Neuronal stem cell (in vitro differentiated cells): ENCODE data around the gene LCLAT1.

Experiments
- DNase-seq: peaks from one replicate; pipeline ENCODE4 v3.0.0-alpha.2; 2013; ENCODE audit warnings: low spot score
- H2AFZ ChIP-seq: one replicate; pipeline ENCODE4 v1.6.1; 2013; ENCODE audit warnings: mild to moderate bottlenecking, low read length, inconsistent platforms
- H2AK5ac ChIP-seq: 2 replicates; pipeline ENCODE4 v1.6.1; 2013; ENCODE audit warnings: low read depth, mild to moderate bottlenecking, inconsistent platforms, low read length, moderate library complexity, mixed read lengths
- H2BK120ac ChIP-seq: 2 replicates; pipeline ENCODE4 v1.6.1; 2013; ENCODE audit warnings: low read depth, mild to moderate bottlenecking, inconsistent platforms, low read length, moderate library complexity, mixed read lengths
- H2BK12ac ChIP-seq: one replicate; pipeline ENCODE4 v1.6.1; 2013; ENCODE audit warnings: low read length, inconsistent platforms
- H2BK15ac ChIP-seq: 2 replicates; pipeline ENCODE4 v1.6.1; 2013; ENCODE audit warnings: mild to moderate bottlenecking, low read length, inconsistent platforms, mixed read lengths
- H2BK5ac ChIP-seq: one replicate; pipeline ENCODE4 v1.6.1; 2013; ENCODE audit warnings: inconsistent platforms, mild to moderate bottlenecking, low read length, moderate library complexity
- H3K14ac ChIP-seq: one replicate; pipeline ENCODE4 v1.6.1; 2013; ENCODE audit warnings: low read length, inconsistent platforms
- H3K18ac ChIP-seq: 2 replicates; pipeline ENCODE4 v1.6.1; 2013; ENCODE audit warnings: low read length, inconsistent platforms
- H3K23ac ChIP-seq: 2 replicates; pipeline ENCODE4 v1.6.1; 2013; ENCODE audit warnings: low read depth, mild to moderate bottlenecking, mixed read lengths, low read length, inconsistent platforms; ENCODE audit not compliant: poor library complexity
- H3K27ac ChIP-seq: replicated peaks from 3 replicates; pipeline ENCODE4 v1.5.1; 2013; ENCODE audit warnings: low read length, inconsistent platforms
- H3K27me3 ChIP-seq, 3 experiments: 2 replicates each; pipeline ENCODE4 v1.6.1; 2013; ENCODE audit warnings: low read length in 3 of 3, mild to moderate bottlenecking in 2 of 3, inconsistent platforms in 1 of 3, low read depth in 1 of 3, mixed read lengths in 1 of 3, moderate library complexity in 1 of 3; ENCODE audit not compliant: control insufficient read depth in 3 of 3, insufficient read depth in 3 of 3
- H3K36me3 ChIP-seq, 2 donors: replicated peaks in 1 of 2; 2 replicates each; pipeline ENCODE4 v1.6.1; 2013; ENCODE audit warnings: low read length in 2 of 2; ENCODE audit not compliant: control insufficient read depth in 2 of 2, insufficient read depth in 2 of 2
- H3K4ac ChIP-seq: 2 replicates; pipeline ENCODE4 v1.6.1; 2013; ENCODE audit warnings: inconsistent platforms, mild to moderate bottlenecking, low read length, moderate library complexity
- H3K4me1 ChIP-seq, 2 donors: 1 replicate in 1 of 2; 2 replicates in 1 of 2; pipeline ENCODE4 v1.6.1; 2013; ENCODE audit warnings: low read length in 2 of 2, low read depth in 1 of 2; ENCODE audit not compliant: control insufficient read depth in 2 of 2, insufficient read depth in 1 of 2
- H3K4me2 ChIP-seq: one replicate; pipeline ENCODE4 v1.6.1; 2013; ENCODE audit warnings: mild to moderate bottlenecking, low read length, inconsistent platforms; ENCODE audit not compliant: insufficient read depth, poor library complexity, severe bottlenecking
- H3K4me3 ChIP-seq, 2 donors: 2 replicates each; pipeline ENCODE4 v1.5.1; 2013; ENCODE audit warnings: low read length in 2 of 2, mild to moderate bottlenecking in 2 of 2, inconsistent platforms in 1 of 2, moderate library complexity in 1 of 2
- H3K79me1 ChIP-seq: one replicate; pipeline ENCODE4 v1.6.1; 2013; ENCODE audit warnings: low read depth, mild to moderate bottlenecking, inconsistent platforms, low read length, moderate library complexity
- H3K9ac ChIP-seq: one replicate; pipeline ENCODE4 v1.6.1; 2013; ENCODE audit warnings: mild to moderate bottlenecking, low read depth, low read length, inconsistent platforms; ENCODE audit not compliant: poor library complexity
- H3K9me3 ChIP-seq, 2 donors: replicated peaks in 1 of 2; 2 replicates each; pipeline versions ENCODE3 to v1.6.1; 2013; ENCODE audit warnings: low read length in 2 of 2, mild to moderate bottlenecking in 2 of 2, inconsistent platforms in 1 of 2, low read depth in 1 of 2, mixed read lengths in 1 of 2, moderate library complexity in 1 of 2; ENCODE audit not compliant: control insufficient read depth in 2 of 2, insufficient read depth in 1 of 2
- H4K8ac ChIP-seq: one replicate; pipeline ENCODE4 v1.6.1; 2013; ENCODE audit warnings: low read depth, mild to moderate bottlenecking, inconsistent platforms, low read length, moderate library complexity
- H4K91ac ChIP-seq: one replicate; pipeline ENCODE4 v1.6.1; 2013; ENCODE audit warnings: low read length, low read depth, mild to moderate bottlenecking, inconsistent platforms; ENCODE audit not compliant: poor library complexity
- WGBS, 2 donors: extraction: QIAGEN DNeasy Blood & Tissue Kit; methylation state at CpG; one replicate each; pipeline ENCODE4 v1.1.7; 2013; ENCODE audit warnings: missing lambda C conversion rate in 2 of 2, mixed read lengths in 1 of 2; ENCODE audit not compliant: insufficient read length in 2 of 2, insufficient replicate concordance in 1 of 2; ENCODE audit errors: extremely low coverage in 2 of 2; 5-methylcytosine and 5-hydroxymethylcytosine counted together

The LCLAT1 gene

DNA sequence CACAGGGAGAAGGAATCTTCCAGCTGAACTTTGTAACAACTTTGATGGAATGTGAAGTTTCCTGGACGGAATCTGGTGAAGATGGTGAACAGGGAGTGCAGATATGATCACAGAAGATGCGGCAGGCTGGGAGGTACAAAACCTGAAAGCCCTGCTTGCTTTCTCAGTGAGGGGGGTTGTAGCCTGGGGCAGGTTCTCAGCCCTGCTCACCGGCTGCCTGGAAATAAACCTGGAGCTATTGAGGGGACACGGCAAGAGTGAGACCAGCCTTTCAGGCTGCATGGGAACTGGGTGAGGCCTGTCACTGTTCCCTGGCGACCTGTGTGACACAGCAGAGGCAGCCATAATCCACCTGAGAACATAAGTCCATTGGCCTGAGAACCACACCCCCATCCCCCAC is 174.8 kb downstream of the LCLAT1 start:
- Histone ChIP-seq H4K91ac (no peak overlapping the region), H3K9me3 (no peaks in the 10 kb centered on the region), H3K27ac (no peak overlapping the region), H3K27me3 (no peaks in the 10 kb centered on the region), H2BK15ac (no peak overlapping the region), H3K14ac (no peak overlapping the region), H3K4ac (no peak overlapping the region), H3K36me3 (no peaks in the 10 kb centered on the region), H2BK5ac (no peak overlapping the region), H3K4me3 (no peak overlapping the region), H2AFZ (no peak overlapping the region), H3K4me1 (no peaks in the 10 kb centered on the region), H4K8ac (no peak overlapping the region), H2BK12ac (no peak overlapping the region), H3K79me1 (no peaks in the 10 kb centered on the region), H3K18ac (no peak overlapping the region), H2AK5ac (no peak overlapping the region), H3K4me2 (no peak overlapping the region), H2BK120ac (no peak overlapping the region), H3K9ac (no peak overlapping the region), H3K23ac (no peak overlapping the region)
- no peak for DNase-seq
- no CpG with 5 or more reads among the region's 5 CpGs for WGBS, 2 donors

DNA sequence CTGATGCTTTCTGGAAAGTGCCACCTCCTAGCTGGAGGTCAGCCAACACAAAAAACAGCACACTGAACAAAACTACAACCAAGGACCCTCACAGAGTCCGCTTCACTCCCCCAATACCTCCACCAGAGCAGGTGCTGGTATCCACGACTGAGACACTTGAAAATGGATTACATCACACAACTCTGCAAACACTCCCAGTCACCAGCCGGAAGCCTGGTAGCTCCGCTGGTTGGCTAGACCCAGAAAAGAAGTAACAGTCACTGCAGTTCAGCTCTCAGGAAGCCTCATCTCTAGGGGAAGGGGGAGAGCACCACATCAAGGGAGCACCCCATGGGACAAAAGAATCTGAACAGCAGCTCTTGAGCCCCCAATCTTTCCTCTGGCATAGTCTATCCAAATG is 175.4 kb downstream of the LCLAT1 start:
- Histone ChIP-seq H2BK15ac (no peak overlapping the region), H2BK120ac (no peak overlapping the region), H3K23ac (no peak overlapping the region), H3K27ac (no peak overlapping the region), H3K79me1 (no peaks in the 10 kb centered on the region), H3K4me3 (no peak overlapping the region), H4K91ac (no peak overlapping the region), H2AK5ac (no peak overlapping the region), H2BK12ac (no peak overlapping the region), H3K18ac (no peak overlapping the region), H2BK5ac (no peak overlapping the region), H2AFZ (no peak overlapping the region), H3K4ac (no peak overlapping the region), H3K9ac (no peak overlapping the region), H3K36me3 (no peaks in the 10 kb centered on the region), H4K8ac (no peak overlapping the region), H3K14ac (no peak overlapping the region), H3K9me3 (no peaks in the 10 kb centered on the region), H3K4me2 (no peak overlapping the region), H3K27me3 (no peaks in the 10 kb centered on the region), H3K4me1 (no peaks in the 10 kb centered on the region)
- no CpG with 5 or more reads among the region's 4 CpGs for WGBS, 2 donors
- DNase-seq, result no peak

DNA sequence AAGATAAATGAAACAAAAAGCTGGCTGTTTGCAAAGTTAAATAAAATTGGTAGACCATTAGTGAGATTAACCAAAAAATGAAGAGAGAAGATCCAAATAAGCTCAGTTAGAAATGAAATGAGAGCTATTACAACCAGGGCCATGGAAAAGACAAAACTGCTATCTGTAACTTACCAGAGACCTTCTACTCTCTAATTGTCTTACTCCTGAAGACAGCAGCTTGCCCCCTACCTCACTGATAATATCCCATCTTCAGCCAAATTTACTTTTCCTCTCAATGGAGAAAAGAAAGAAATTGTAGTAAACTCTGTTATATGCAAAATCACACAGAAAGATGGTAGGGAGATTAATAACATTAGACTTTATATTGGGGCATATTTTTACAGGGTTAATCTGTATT is 178.2 kb downstream of the LCLAT1 start:
- Histone ChIP-seq H3K14ac (no peak overlapping the region), H3K4me3 (no peak overlapping the region), H2AK5ac (no peak overlapping the region), H3K4me1 (no peaks in the 10 kb centered on the region), H3K23ac (no peak overlapping the region), H3K9me3 (no peaks in the 10 kb centered on the region), H3K27me3 (no peaks in the 10 kb centered on the region), H3K4me2 (no peak overlapping the region), H2BK15ac (no peak overlapping the region), H3K79me1 (no peaks in the 10 kb centered on the region), H2BK5ac (no peak overlapping the region), H4K8ac (no peak overlapping the region), H3K27ac (no peak overlapping the region), H3K36me3 (no peaks in the 10 kb centered on the region), H3K9ac (no peak overlapping the region), H2BK120ac (no peak overlapping the region), H2BK12ac (no peak overlapping the region), H3K4ac (no peak overlapping the region), H3K18ac (no peak overlapping the region), H4K91ac (no peak overlapping the region), H2AFZ (no peak overlapping the region)
- DNase-seq, result no peak

DNA sequence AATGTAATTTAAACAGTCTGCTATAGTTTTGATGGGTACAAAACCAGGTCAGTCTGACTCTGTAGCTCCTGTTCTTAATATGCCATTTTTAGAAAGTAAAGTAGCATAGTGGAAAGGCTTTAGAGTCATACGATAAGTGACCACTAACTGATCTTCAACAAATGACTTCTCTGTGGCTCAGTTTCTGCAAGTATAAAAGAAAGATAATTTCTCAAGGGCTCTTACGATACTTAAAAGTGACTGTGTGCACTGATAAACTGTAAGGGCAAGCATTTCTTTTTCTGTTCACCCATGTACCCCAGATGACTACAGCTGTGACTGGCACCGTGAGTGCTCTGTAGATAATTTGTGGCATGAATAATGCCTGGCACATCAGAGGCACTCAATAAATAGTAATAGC is 178.7 kb downstream of the LCLAT1 start:
- Histone ChIP-seq H2BK120ac (no peak overlapping the region), H3K27ac (no peak overlapping the region), H3K9me3 (no peaks in the 10 kb centered on the region), H2BK15ac (no peak overlapping the region), H3K9ac (no peak overlapping the region), H3K18ac (no peak overlapping the region), H4K91ac (no peak overlapping the region), H3K4me3 (no peak overlapping the region), H4K8ac (no peak overlapping the region), H2BK12ac (no peak overlapping the region), H3K36me3 (no peaks in the 10 kb centered on the region), H3K4ac (no peak overlapping the region), H3K23ac (no peak overlapping the region), H3K27me3 (no peaks in the 10 kb centered on the region), H2BK5ac (no peak overlapping the region), H2AFZ (no peak overlapping the region), H2AK5ac (no peak overlapping the region), H3K4me1 (no peaks in the 10 kb centered on the region), H3K4me2 (no peak overlapping the region), H3K79me1 (no peaks in the 10 kb centered on the region), H3K14ac (no peak overlapping the region)
- WGBS, 2 donors, result no CpG with 5 or more reads among the region's 3 CpGs
- no peak for DNase-seq
